H9 (cell line): ENCODE results near the gene IGFALS. TPM values are rescaled to one million over a fixed set of nuclear protein-coding genes. Genes with fewer than 3 reads are reported as not detected.

Experiments used
- DNase-seq: peaks from one replicate; pipeline ENCODE4 v3.0.0-alpha.2; 2017
- H2AFZ ChIP-seq: one replicate; pipeline ENCODE4 v1.6.1; 2013; ENCODE audit warnings: mild to moderate bottlenecking, low read length, control low read depth, moderate library complexity
- H2AK5ac ChIP-seq: 2 replicates; pipeline ENCODE4 v1.6.1; 2013; ENCODE audit warnings: low read length, control low read depth, mixed read lengths; ENCODE audit not compliant: insufficient read length
- H2BK120ac ChIP-seq: one replicate; pipeline ENCODE4 v1.6.1; 2013; ENCODE audit warnings: low read depth, mild to moderate bottlenecking, low read length, control low read depth, inconsistent platforms; ENCODE audit not compliant: poor library complexity, severe bottlenecking
- H2BK12ac ChIP-seq: 2 replicates; pipeline ENCODE4 v1.6.1; 2013; ENCODE audit warnings: low read length, control low read depth, mixed read lengths, low read depth; ENCODE audit not compliant: insufficient read length
- H2BK15ac ChIP-seq: 2 replicates; pipeline ENCODE4 v1.6.1; 2013; ENCODE audit warnings: low read depth, low read length, control low read depth
- H2BK20ac ChIP-seq: one replicate; pipeline ENCODE4 v1.6.1; 2013; ENCODE audit warnings: low read depth, mild to moderate bottlenecking, low read length, control low read depth, inconsistent platforms; ENCODE audit not compliant: poor library complexity, severe bottlenecking
- H2BK5ac ChIP-seq: 2 replicates; pipeline ENCODE4 v1.6.1; 2013; ENCODE audit warnings: low read length, control low read depth, mixed read lengths; ENCODE audit not compliant: insufficient read length
- H3K14ac ChIP-seq: 2 replicates; pipeline ENCODE4 v1.6.1; 2013; ENCODE audit warnings: low read length, control low read depth; ENCODE audit not compliant: insufficient read depth
- H3K18ac ChIP-seq: 2 replicates; pipeline ENCODE4 v1.6.1; 2013; ENCODE audit warnings: low read depth, mild to moderate bottlenecking, mixed read lengths, low read length, control low read depth; ENCODE audit not compliant: insufficient read length
- H3K23ac ChIP-seq: 2 replicates; pipeline ENCODE4 v1.6.1; 2013; ENCODE audit warnings: low read length, control low read depth, mixed read lengths, low read depth; ENCODE audit not compliant: insufficient read length
- H3K23me2 ChIP-seq: 2 replicates; pipeline ENCODE4 v1.6.1; 2013; ENCODE audit warnings: low read depth, mild to moderate bottlenecking, mixed read lengths, low read length, control low read depth; ENCODE audit not compliant: insufficient read length, poor library complexity, severe bottlenecking
- H3K27ac ChIP-seq: 2 replicates; pipeline ENCODE4 v1.5.1; 2013; ENCODE audit warnings: low read length, control low read depth, mixed read lengths, low read depth; ENCODE audit not compliant: insufficient read length
- H3K27me3 ChIP-seq: 2 replicates; pipeline ENCODE4 v1.6.1; 2013; ENCODE audit warnings: low read length, control low read depth, inconsistent platforms; ENCODE audit not compliant: insufficient read depth
- H3K4ac ChIP-seq: 2 replicates; pipeline ENCODE4 v1.6.1; 2013; ENCODE audit warnings: low read depth, mild to moderate bottlenecking, control low read depth, inconsistent platforms, low read length, moderate library complexity
- H3K4me1 ChIP-seq: 2 replicates; pipeline ENCODE4 v1.6.1; 2013; ENCODE audit warnings: low read length, control low read depth, inconsistent platforms; ENCODE audit not compliant: insufficient read depth
- H3K4me2 ChIP-seq: 2 replicates; pipeline ENCODE4 v1.6.1; 2013; ENCODE audit warnings: low read length, control low read depth, mixed read lengths; ENCODE audit not compliant: insufficient read length, insufficient read depth
- H3K56ac ChIP-seq: 2 replicates; pipeline ENCODE4 v1.6.1; 2013; ENCODE audit warnings: low read depth, mild to moderate bottlenecking, mixed read lengths, low read length, control low read depth; ENCODE audit not compliant: insufficient read length
- H3K79me1 ChIP-seq: 2 replicates; pipeline ENCODE4 v1.6.1; 2013; ENCODE audit warnings: low read depth, mild to moderate bottlenecking, moderate library complexity, low read length, control low read depth, inconsistent platforms; ENCODE audit not compliant: insufficient read depth, poor library complexity, severe bottlenecking
- H3K79me2 ChIP-seq: 2 replicates; pipeline ENCODE4 v1.6.1; 2013; ENCODE audit warnings: low read length, control low read depth, inconsistent platforms; ENCODE audit not compliant: insufficient read depth
- H3K9ac ChIP-seq: 2 replicates; pipeline ENCODE4 v1.6.1; 2013; ENCODE audit warnings: low read length, control low read depth, mixed read lengths; ENCODE audit not compliant: insufficient read length; ENCODE audit errors: extremely low read depth
- H3K9me3 ChIP-seq: one replicate; pipeline ENCODE4 v1.6.1; 2013; ENCODE audit warnings: low read depth, low read length, inconsistent platforms; ENCODE audit not compliant: control insufficient read depth
- H3T11ph ChIP-seq: one replicate; pipeline ENCODE4 v1.6.1; 2013; ENCODE audit warnings: mild to moderate bottlenecking, low read length, control low read depth, inconsistent platforms
- H4K20me1 ChIP-seq: one replicate; pipeline ENCODE4 v1.6.1; 2013; ENCODE audit not compliant: control insufficient read depth, insufficient read length, insufficient read depth
- H4K5ac ChIP-seq: 2 replicates; pipeline ENCODE4 v1.6.1; 2013; ENCODE audit warnings: low read depth, mild to moderate bottlenecking, mixed read lengths, low read length, control low read depth; ENCODE audit not compliant: insufficient read length
- H4K8ac ChIP-seq: replicated peaks from 2 replicates; pipeline ENCODE4 v1.6.1; 2013; ENCODE audit warnings: low read length, control low read depth, mixed read lengths, low read depth; ENCODE audit not compliant: insufficient read length
- H4K91ac ChIP-seq: 2 replicates; pipeline ENCODE4 v1.6.1; 2013; ENCODE audit warnings: low read depth, mild to moderate bottlenecking, moderate library complexity, mixed read lengths, low read length, control low read depth; ENCODE audit not compliant: insufficient read length
- H3K27ac Mint-ChIP-seq, 3 experiments: 2 replicates in 2 of 3; 3 replicates in 1 of 3; pipeline ENCODE4 v1.8.0; 2020 to 2021; ENCODE audit warnings: mixed read lengths in 3 of 3, mild to moderate bottlenecking in 1 of 3, moderate library complexity in 1 of 3
- H3K27me3 Mint-ChIP-seq: 2 replicates; pipeline ENCODE4 v1.8.0; 2021; ENCODE audit warnings: low read depth, mild to moderate bottlenecking, moderate library complexity, mixed read lengths
- H3K36me3 Mint-ChIP-seq, 3 experiments: 2 replicates in 2 of 3; 3 replicates in 1 of 3; pipeline ENCODE4 v1.8.0; 2020 to 2021; ENCODE audit warnings: low read depth in 3 of 3, mixed read lengths in 3 of 3; ENCODE audit not compliant: insufficient read depth in 1 of 3
- H3K4me1 Mint-ChIP-seq, 2 experiments: 2 replicates each; pipeline ENCODE4 v1.8.0; 2020; ENCODE audit warnings: mixed read lengths in 2 of 2
- H3K4me3 Mint-ChIP-seq, 2 experiments: 2 replicates in 1 of 2; 3 replicates in 1 of 2; pipeline ENCODE4 v1.8.0; 2020 to 2021; ENCODE audit warnings: mild to moderate bottlenecking in 2 of 2, mixed read lengths in 2 of 2, moderate library complexity in 1 of 2
- H3K9me3 Mint-ChIP-seq, 2 experiments: 2 replicates in 1 of 2; 3 replicates in 1 of 2; pipeline ENCODE4 v1.8.0; 2020; ENCODE audit warnings: mild to moderate bottlenecking in 2 of 2, mixed read lengths in 2 of 2, moderate library complexity in 1 of 2
- WGBS: extraction: QIAGEN DNeasy Blood & Tissue Kit; methylation state at CpG from one replicate; pipeline ENCODE4 v1.1.7; 2013; ENCODE audit warnings: missing lambda C conversion rate, low lambda C conversion rate, mixed read lengths; ENCODE audit not compliant: insufficient read length; ENCODE audit errors: extremely low coverage; 5-methylcytosine and 5-hydroxymethylcytosine counted together
- total RNA-seq: library from RNA; stranded (reverse); gene quantifications from 2 replicates; pipeline ENCODE4 v1.2.1, GENCODE V29; 2021
- TF ChIP-seq, protein P1 (sequence below): fragments of 200-600 bp; sonication (generic); conservative IDR thresholded peaks from 3 replicates; pipeline ENCODE4 v1.8.0; 2021; ENCODE audit warnings: antibody characterized with exemption, mild to moderate bottlenecking

The IGFALS gene
- total RNA-seq, 1 experiment from 2014 or later: not detected

DNA sequence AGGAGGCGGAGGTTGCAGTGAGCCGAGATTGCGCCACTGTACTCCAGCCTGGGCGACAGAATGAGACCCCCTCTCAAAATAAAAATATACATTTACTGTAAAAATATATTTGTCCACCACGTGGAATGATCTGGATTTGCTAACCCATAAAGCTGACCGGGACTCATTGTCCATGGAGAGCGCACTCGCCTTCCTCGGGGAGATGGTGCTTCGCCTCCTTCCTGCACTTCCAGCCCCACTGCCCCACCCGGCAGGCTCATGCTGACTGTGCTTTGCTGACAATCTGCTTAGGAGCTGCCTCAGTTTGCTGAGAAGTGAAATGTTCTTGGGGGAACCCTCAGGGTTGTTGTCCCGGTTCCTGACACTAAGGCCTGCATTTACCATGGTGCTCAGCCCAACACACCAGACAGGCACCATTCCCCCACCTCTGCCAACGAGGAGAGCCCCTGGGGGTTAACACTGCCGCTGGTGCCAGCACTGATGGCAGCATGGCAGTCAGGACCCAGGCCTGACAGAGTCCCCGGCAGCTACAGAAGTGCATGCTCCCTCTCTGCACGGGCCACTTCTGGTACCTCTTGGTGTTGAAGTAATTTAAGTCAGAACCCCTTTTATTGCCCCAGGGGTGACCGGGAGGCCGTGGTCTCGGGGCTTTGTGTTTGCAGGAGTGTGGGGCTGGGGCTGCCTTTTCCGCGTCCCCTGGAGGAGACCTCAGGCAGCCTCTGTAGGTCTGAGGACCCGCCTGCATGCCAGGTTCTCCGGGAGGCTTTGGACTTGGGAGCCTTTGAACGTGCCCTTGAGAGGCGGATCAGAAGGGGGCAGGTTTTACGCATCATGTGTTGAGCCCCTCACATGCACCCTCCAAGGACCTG is 8.3 kb downstream of the IGFALS start:
- peaks cover 2% of the 10 kb centered on the region; the same call in 1 of the 2 replicates for H3K27me3 Mint-ChIP-seq
- Histone ChIP-seq H3K79me1 (peaks cover 5% of the 10 kb centered on the region), H3K9me3 (no peaks in the 10 kb centered on the region), H3K18ac (no peak overlapping the region), H2BK5ac (no peak overlapping the region), H4K91ac (no peak overlapping the region), H3K27ac (no peak overlapping the region), H2BK120ac (no peak overlapping the region), H3K79me2 (peaks cover 8% of the 10 kb centered on the region; the same call in 1 of the 2 replicates), H2BK12ac (no peak overlapping the region), H3T11ph (no peak overlapping the region), H2AK5ac (no peak overlapping the region), H3K23ac (no peak overlapping the region), H3K9ac (no peak overlapping the region), H3K27me3 (no peaks in the 10 kb centered on the region), H3K56ac (no peak overlapping the region), H4K5ac (no peak overlapping the region), H3K4ac (no peak overlapping the region), H3K4me2 (no peak overlapping the region), H3K4me1 (no peaks in the 10 kb centered on the region; the same call in 1 of the 2 replicates), H2BK20ac (no peak overlapping the region), H2BK15ac (no peak overlapping the region), H3K14ac (no peak overlapping the region), H4K20me1 (no peaks in the 10 kb centered on the region), H4K8ac (no peak overlapping the region), H3K23me2 (peaks cover 5% of the 10 kb centered on the region), H2AFZ (no peak overlapping the region)
- DNase-seq: peak; percentile 25
- peaks cover 7 to 14% of the 10 kb centered on the region in 2 experiments for H3K4me1 Mint-ChIP-seq
- no peaks in the 10 kb centered on the region for H3K9me3 Mint-ChIP-seq
- peak overlapping the region; percentile 50 to 68; a peak in 4 of 5 replicates for H3K4me3 Mint-ChIP-seq
- no CpG with 5 or more reads among the region's 26 CpGs for WGBS
- TF ChIP-seq, protein P1, sequence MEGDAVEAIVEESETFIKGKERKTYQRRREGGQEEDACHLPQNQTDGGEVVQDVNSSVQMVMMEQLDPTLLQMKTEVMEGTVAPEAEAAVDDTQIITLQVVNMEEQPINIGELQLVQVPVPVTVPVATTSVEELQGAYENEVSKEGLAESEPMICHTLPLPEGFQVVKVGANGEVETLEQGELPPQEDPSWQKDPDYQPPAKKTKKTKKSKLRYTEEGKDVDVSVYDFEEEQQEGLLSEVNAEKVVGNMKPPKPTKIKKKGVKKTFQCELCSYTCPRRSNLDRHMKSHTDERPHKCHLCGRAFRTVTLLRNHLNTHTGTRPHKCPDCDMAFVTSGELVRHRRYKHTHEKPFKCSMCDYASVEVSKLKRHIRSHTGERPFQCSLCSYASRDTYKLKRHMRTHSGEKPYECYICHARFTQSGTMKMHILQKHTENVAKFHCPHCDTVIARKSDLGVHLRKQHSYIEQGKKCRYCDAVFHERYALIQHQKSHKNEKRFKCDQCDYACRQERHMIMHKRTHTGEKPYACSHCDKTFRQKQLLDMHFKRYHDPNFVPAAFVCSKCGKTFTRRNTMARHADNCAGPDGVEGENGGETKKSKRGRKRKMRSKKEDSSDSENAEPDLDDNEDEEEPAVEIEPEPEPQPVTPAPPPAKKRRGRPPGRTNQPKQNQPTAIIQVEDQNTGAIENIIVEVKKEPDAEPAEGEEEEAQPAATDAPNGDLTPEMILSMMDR: no peak
- no peak overlapping the region for H3K27ac Mint-ChIP-seq
- H3K36me3 Mint-ChIP-seq: peaks cover 5 to 28% (median 17%) of the 10 kb centered on the region in 3 experiments; a peak in 6 of 7 replicates
